ENCODE measurements around the gene TMEM184B. TPM values are rescaled to one million over a fixed set of nuclear protein-coding genes. Genes with fewer than 3 reads are reported as not detected.

Gene TMEM184B
- total RNA-seq, 1 experiment from 2014 or later = 5.1 TPM

DNA sequence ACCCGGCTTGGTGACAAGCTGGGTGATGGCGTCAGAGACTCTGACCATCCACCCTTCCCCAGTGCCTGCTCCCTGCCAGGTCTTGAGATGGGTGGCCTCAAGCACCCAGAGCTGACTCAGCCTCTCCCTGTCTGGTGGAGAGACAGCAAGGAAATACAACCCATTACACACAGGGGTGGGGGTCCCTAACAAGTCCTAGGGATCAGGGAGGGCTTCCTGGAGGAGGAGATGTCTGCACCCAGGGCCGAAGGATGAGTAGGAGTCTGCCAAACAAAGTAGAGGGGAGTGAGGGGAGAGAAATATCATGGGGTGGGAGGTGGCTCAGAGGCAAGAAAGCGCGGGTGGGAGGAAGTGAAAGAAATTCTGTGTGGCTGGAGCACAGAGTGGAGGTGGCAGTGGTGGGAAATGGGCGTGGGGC is 64.2 kb downstream of the TMEM184B start:
- no peak overlapping the region for H2AFZ ChIP-seq (ENCODE audit: low read length)
- H3K4me2 ChIP-seq (ENCODE audit: low read depth, low read length, poor library complexity, severe bottlenecking) = no peak overlapping the region
- H3K4me1 ChIP-seq (ENCODE audit: low read length) = peaks cover 20% of the 10 kb centered on the region
- H4K20me1 ChIP-seq (ENCODE audit: insufficient read depth, low read depth, low read length) = peaks cover 20% of the 10 kb centered on the region
- H3K27me3 ChIP-seq (ENCODE audit: low read length) = no peaks in the 10 kb centered on the region
- no peak overlapping the region for H3K9ac ChIP-seq (ENCODE audit: low read length)
- no peaks in the 10 kb centered on the region for H3K79me2 ChIP-seq (ENCODE audit: low read length)
- DNase-seq = no peak
- no peaks in the 10 kb centered on the region for H3K9me3 ChIP-seq (ENCODE audit: low read length)
- no peak overlapping the region for H3K4me3 ChIP-seq (ENCODE audit: low read length)
- no peaks in the 10 kb centered on the region for H3K9me2 ChIP-seq (replicated peaks; ENCODE audit: insufficient read depth, low read length)
- no peaks in the 10 kb centered on the region for H3K36me3 ChIP-seq (ENCODE audit: insufficient read depth, low read length)
- H3K27ac ChIP-seq (ENCODE audit: low read length) = no peak overlapping the region

DNA sequence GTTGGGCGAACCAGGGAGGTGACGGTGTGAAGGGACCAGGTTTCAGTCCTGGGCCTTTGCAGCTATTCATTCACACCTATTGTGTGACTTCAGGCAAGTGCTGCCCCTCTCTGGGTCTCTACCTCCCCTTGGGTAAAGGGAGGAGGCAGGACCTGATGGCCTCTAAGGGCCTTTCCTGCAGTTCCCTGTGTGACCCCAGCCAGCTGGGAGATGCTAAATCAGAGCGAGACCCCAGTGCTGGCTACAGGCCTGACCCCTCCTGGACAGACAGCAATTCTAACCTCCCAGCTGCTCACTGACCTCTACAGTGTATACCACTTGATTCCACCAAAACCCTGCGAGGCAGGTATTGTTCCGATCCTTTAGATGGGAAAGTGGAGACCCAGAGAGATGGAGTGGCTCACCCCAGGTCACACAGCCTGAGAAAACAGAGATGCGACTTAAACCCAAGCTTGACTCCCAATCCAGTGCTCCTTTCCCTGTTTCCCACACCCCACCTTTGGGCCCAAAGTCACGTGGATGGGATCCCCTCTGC is 64.8 kb downstream of the TMEM184B start:
- Histone ChIP-seq H3K79me2 (ENCODE audit: low read length) (no peaks in the 10 kb centered on the region), H2AFZ (ENCODE audit: low read length) (no peak overlapping the region), H3K9ac (ENCODE audit: low read length) (no peak overlapping the region), H4K20me1 (ENCODE audit: insufficient read depth, low read depth, low read length) (peaks cover 21% of the 10 kb centered on the region), H3K27me3 (ENCODE audit: low read length) (no peaks in the 10 kb centered on the region), H3K36me3 (ENCODE audit: insufficient read depth, low read length) (no peaks in the 10 kb centered on the region), H3K4me1 (ENCODE audit: low read length) (peaks cover 22% of the 10 kb centered on the region), H3K9me2 (replicated peaks; ENCODE audit: insufficient read depth, low read length) (no peaks in the 10 kb centered on the region), H3K4me3 (ENCODE audit: low read length) (no peak overlapping the region), H3K4me2 (ENCODE audit: low read depth, low read length, poor library complexity, severe bottlenecking) (no peak overlapping the region), H3K9me3 (ENCODE audit: low read length) (no peaks in the 10 kb centered on the region), H3K27ac (ENCODE audit: low read length) (no peak overlapping the region)
- DNase-seq = no peak

DNA sequence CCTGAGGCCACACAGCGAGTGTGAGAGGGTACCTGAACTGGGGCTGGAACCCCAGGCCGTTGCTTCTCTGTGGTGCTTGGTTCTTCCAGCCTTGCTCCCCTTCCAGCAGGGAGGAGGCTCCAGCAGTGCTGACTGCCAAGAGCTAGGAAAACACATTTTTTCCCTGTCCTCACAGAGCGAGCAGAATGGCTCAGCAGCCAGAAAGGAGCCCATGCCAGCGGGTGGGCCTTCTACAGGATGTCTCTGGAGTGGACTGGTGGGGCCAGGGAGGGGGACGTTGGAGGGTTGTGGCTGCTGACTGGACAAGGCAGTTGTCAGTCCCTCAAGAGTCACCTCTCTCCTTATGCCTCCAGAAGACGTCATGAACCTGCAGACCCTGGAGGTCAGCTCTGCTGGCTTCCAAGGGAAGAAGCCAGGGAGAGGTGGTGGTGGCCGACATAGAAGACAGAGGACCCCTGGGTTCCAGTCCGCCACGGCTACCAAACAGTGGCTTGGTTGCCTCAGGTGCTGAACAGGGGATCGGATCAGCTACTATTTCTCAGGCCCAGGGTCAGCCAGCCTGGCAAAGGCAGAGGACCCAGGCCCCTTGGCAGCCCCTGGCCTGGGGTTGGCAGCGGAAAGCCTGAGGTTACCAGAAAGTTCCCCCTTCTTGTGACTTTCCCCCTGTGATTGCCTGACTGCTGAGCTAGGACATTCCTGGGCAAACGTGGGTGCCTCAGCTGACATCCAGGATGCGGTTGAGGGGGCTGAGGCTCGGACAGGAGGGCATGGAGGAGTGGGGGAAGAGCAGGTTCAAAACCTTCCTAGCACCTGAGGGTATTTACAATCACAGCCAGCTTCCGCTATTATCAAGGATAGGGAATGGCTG is 67.3 kb downstream of the TMEM184B start:
- Histone ChIP-seq H3K79me2 (ENCODE audit: low read length) (no peaks in the 10 kb centered on the region), H3K4me3 (ENCODE audit: low read length) (no peak overlapping the region), H3K36me3 (ENCODE audit: insufficient read depth, low read length) (no peaks in the 10 kb centered on the region), H2AFZ (ENCODE audit: low read length) (no peak overlapping the region), H3K9me2 (replicated peaks; ENCODE audit: insufficient read depth, low read length) (no peaks in the 10 kb centered on the region), H3K27me3 (ENCODE audit: low read length) (no peaks in the 10 kb centered on the region), H3K4me1 (ENCODE audit: low read length) (peaks cover 32% of the 10 kb centered on the region), H4K20me1 (ENCODE audit: insufficient read depth, low read depth, low read length) (peaks cover 21% of the 10 kb centered on the region), H3K9ac (ENCODE audit: low read length) (no peak overlapping the region), H3K4me2 (ENCODE audit: low read depth, low read length, poor library complexity, severe bottlenecking) (no peak overlapping the region), H3K27ac (ENCODE audit: low read length) (no peak overlapping the region), H3K9me3 (ENCODE audit: low read length) (no peaks in the 10 kb centered on the region)
- no peak for DNase-seq

DNA sequence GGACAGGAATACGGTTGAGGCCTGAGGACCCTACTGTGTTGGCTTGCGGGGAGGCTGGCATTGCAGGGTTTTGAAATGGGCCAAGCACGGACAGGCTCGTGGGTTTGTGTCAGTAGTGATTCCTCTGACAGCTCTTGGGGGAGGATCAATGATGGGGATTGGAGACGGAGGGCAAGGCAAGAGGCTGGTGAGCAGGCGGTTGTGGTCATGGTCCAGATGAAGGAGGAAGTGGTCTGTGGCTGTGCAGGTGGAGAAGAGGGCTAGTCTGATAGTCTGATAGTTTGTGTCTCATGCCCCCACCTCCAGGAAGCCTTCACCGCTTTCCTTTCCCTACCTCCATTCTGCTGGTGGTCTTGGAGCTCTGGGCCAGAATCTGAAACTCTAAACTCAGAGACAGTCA is 68.0 kb downstream of the TMEM184B start:
- no peak overlapping the region for H3K9ac ChIP-seq (ENCODE audit: low read length)
- no peaks in the 10 kb centered on the region for H3K36me3 ChIP-seq (ENCODE audit: insufficient read depth, low read length)
- no peak overlapping the region for H2AFZ ChIP-seq (ENCODE audit: low read length)
- H3K4me1 ChIP-seq (ENCODE audit: low read length) = peaks cover 32% of the 10 kb centered on the region
- H3K9me2 ChIP-seq (replicated peaks; ENCODE audit: insufficient read depth, low read length) = no peaks in the 10 kb centered on the region
- H3K27me3 ChIP-seq (ENCODE audit: low read length) = no peaks in the 10 kb centered on the region
- no peaks in the 10 kb centered on the region for H3K9me3 ChIP-seq (ENCODE audit: low read length)
- peak overlapping the region; percentile 83 for H3K4me2 ChIP-seq (ENCODE audit: low read depth, low read length, poor library complexity, severe bottlenecking)
- no peak overlapping the region for H3K27ac ChIP-seq (ENCODE audit: low read length)
- no peaks in the 10 kb centered on the region for H3K79me2 ChIP-seq (ENCODE audit: low read length)
- no peak overlapping the region for H3K4me3 ChIP-seq (ENCODE audit: low read length)
- peak; percentile 60 for DNase-seq
- peaks cover 21% of the 10 kb centered on the region for H4K20me1 ChIP-seq (ENCODE audit: insufficient read depth, low read depth, low read length)

GRCh38 chr22:38203855-38204514 is 68.8 kb downstream of the TMEM184B start:
- no peaks in the 10 kb centered on the region for H3K27me3 ChIP-seq (ENCODE audit: low read length)
- H3K4me3 ChIP-seq (ENCODE audit: low read length) = peak overlapping the region; percentile 73; the same call in 1 of the 2 replicates
- no peak for DNase-seq
- H3K36me3 ChIP-seq (ENCODE audit: insufficient read depth, low read length) = no peaks in the 10 kb centered on the region
- H3K79me2 ChIP-seq (ENCODE audit: low read length) = no peaks in the 10 kb centered on the region
- H3K9ac ChIP-seq (ENCODE audit: low read length) = peak overlapping the region; percentile 67
- no peak overlapping the region for H3K27ac ChIP-seq (ENCODE audit: low read length)
- peaks cover 36% of the 10 kb centered on the region for H3K4me1 ChIP-seq (ENCODE audit: low read length)
- H2AFZ ChIP-seq (ENCODE audit: low read length) = no peak overlapping the region
- peaks cover 21% of the 10 kb centered on the region for H4K20me1 ChIP-seq (ENCODE audit: insufficient read depth, low read depth, low read length)
- H3K9me3 ChIP-seq (ENCODE audit: low read length) = no peaks in the 10 kb centered on the region
- no peaks in the 10 kb centered on the region for H3K9me2 ChIP-seq (replicated peaks; ENCODE audit: insufficient read depth, low read length)
- H3K4me2 ChIP-seq (ENCODE audit: low read depth, low read length, poor library complexity, severe bottlenecking) = peak overlapping the region; percentile 83

GRCh38 chr22:38203090-38203810 is 69.6 kb downstream of the TMEM184B start:
- Histone ChIP-seq H3K36me3 (ENCODE audit: insufficient read depth, low read length) (no peaks in the 10 kb centered on the region), H3K27me3 (ENCODE audit: low read length) (no peaks in the 10 kb centered on the region), H3K9me3 (ENCODE audit: low read length) (no peaks in the 10 kb centered on the region), H3K27ac (ENCODE audit: low read length) (no peak overlapping the region), H3K4me3 (ENCODE audit: low read length) (peak overlapping the region; percentile 73), H3K9me2 (replicated peaks; ENCODE audit: insufficient read depth, low read length) (no peaks in the 10 kb centered on the region), H3K9ac (ENCODE audit: low read length) (peak overlapping the region; percentile 67), H2AFZ (ENCODE audit: low read length) (peak overlapping the region; percentile 82; the same call in 1 of the 2 replicates), H3K79me2 (ENCODE audit: low read length) (no peaks in the 10 kb centered on the region), H3K4me1 (ENCODE audit: low read length) (peaks cover 37% of the 10 kb centered on the region), H3K4me2 (ENCODE audit: low read depth, low read length, poor library complexity, severe bottlenecking) (peak overlapping the region; percentile 83), H4K20me1 (ENCODE audit: insufficient read depth, low read depth, low read length) (peaks cover 21% of the 10 kb centered on the region)
- peak; percentile 74 for DNase-seq

GRCh38 chr22:38202437-38203089 is 70.2 kb downstream of the TMEM184B start:
- Histone ChIP-seq H3K79me2 (ENCODE audit: low read length) (no peaks in the 10 kb centered on the region), H3K4me3 (ENCODE audit: low read length) (peak overlapping the region; percentile 73)

More at GRCh38 chr22:38202437-38203089, 70.2 kb downstream of the TMEM184B start:
- Histone ChIP-seq H3K36me3 (ENCODE audit: insufficient read depth, low read length) (no peaks in the 10 kb centered on the region), H2AFZ (ENCODE audit: low read length) (peak overlapping the region; percentile 82), H3K4me2 (ENCODE audit: low read depth, low read length, poor library complexity, severe bottlenecking) (peak overlapping the region; percentile 83), H4K20me1 (ENCODE audit: insufficient read depth, low read depth, low read length) (peaks cover 21% of the 10 kb centered on the region), H3K9me2 (replicated peaks; ENCODE audit: insufficient read depth, low read length) (no peaks in the 10 kb centered on the region), H3K27me3 (ENCODE audit: low read length) (no peaks in the 10 kb centered on the region), H3K4me1 (ENCODE audit: low read length) (peaks cover 37% of the 10 kb centered on the region), H3K9me3 (ENCODE audit: low read length) (no peaks in the 10 kb centered on the region), H3K9ac (ENCODE audit: low read length) (peak overlapping the region; percentile 67), H3K27ac (ENCODE audit: low read length) (no peak overlapping the region)
- DNase-seq = peak; percentile 80

Measured in Karpas-422 (cell line).